ENCODE results near the gene HDHD5.

DNA sequence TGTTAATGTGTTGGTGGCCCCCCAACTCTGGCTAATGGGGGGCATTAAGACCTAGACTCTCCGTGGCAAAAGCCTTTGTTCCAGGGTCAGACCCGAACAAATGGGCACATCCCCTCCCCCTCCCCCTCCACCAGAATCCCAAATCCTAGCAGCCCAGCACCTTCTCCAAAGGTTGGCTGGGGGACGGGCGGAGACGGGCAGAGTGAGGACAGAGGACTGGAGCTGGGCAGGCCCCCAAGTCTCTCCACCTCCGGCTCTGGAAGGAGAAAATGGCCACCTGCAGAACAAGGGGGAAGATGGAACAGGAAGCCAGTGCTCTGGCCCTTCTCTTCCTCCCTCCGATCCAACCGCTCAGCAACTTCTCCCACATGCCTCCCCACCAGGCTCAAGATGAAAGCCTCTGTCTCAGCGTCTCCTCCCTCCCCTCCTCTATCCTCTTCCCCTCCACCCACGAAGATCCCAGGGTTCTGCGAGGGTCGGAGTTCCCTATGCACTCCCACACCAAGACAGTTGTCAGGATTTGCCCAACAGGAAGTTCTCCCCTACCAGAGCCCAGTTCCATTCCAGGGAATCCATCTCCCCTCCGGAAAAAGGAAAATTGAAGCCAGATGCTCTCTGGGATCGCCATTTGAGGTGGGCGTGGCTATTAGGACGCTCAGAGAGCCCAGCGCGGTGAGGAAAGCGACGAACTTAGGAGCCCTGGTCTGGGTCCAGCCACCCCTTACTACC lies 40.1 kb upstream of the HDHD5 start:
- TF ChIP-seq, protein P1, sequence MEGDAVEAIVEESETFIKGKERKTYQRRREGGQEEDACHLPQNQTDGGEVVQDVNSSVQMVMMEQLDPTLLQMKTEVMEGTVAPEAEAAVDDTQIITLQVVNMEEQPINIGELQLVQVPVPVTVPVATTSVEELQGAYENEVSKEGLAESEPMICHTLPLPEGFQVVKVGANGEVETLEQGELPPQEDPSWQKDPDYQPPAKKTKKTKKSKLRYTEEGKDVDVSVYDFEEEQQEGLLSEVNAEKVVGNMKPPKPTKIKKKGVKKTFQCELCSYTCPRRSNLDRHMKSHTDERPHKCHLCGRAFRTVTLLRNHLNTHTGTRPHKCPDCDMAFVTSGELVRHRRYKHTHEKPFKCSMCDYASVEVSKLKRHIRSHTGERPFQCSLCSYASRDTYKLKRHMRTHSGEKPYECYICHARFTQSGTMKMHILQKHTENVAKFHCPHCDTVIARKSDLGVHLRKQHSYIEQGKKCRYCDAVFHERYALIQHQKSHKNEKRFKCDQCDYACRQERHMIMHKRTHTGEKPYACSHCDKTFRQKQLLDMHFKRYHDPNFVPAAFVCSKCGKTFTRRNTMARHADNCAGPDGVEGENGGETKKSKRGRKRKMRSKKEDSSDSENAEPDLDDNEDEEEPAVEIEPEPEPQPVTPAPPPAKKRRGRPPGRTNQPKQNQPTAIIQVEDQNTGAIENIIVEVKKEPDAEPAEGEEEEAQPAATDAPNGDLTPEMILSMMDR (IDR thresholded peaks at IDR 0.05; ENCODE audit: insufficient read depth, low read length, poor library complexity, severe bottlenecking): no peak
- TF ChIP-seq EZH2phosphoT487 (conservative IDR thresholded peaks at IDR 0.05; ENCODE audit: low read length): no peak

All from SU-DHL-6 (cell line).